Measurements from ENCODE around the gene EIF5. TPM values are rescaled to one million over a fixed set of nuclear protein-coding genes. Genes with fewer than 3 reads are reported as not detected.

Gene EIF5
- total and polyA plus RNA-seq, 11 donors: 38.1 to 304 (median 255) TPM

GRCh38 chr14:103372017-103372416 lies 38.0 kb downstream of the EIF5 start:
- Histone ChIP-seq H3K36me3 (no peaks in the 10 kb centered on the region), H3K9me3 (no peaks in the 10 kb centered on the region), H3K27ac (no peak overlapping the region), H3K4me3 (no peak overlapping the region), H3K27me3 (no peaks in the 10 kb centered on the region), H3K4me1 (no peaks in the 10 kb centered on the region)
- 70 to 82% (median 72%) methylated on average over 9 to 23 of the region's 23 CpGs for WGBS, 4 donors
- no peak for TF ChIP-seq CTCF (IDR thresholded peaks at IDR 0.05)
- TF ChIP-seq POLR2A (IDR thresholded peaks at IDR 0.05): no peak
- intact Hi-C loops (cut with DNase I): no loop called here
- DNase-seq (no peak), ATAC-seq (no peak)

DNA sequence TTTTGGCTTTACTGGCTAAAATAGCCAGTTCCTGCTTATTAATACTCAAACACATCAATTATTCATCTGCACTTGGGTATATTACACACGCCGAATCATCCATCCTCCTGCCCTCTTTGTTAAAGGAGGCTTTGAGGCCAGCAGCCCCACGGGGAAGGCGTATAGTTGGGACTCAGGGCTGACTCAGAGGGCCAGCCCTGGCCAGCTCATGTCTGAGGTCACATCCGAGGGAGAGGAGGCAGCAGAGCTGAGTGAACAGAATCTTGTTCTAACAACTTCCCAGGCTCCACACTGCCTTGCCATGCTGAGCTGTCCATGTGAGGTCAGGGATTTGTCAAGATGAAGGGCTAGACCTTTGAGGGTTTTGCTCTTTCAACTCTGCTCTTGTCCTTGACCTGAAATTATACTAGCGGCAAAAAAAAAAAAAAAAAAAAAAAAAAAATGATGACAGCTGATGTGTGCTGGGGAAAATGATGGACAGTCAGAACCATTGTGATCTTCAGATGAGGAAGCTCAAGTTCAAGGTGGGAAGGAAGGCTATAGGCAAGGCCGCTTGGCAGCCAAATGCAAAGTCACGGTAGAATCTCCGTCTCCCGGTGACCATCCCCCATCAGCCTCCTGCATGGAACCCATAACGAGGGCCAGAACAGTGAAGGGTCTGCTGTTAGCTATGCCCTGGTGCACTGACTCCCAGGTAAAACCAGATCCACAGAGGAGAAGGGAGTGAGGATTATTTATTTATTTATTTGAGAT lies 38.7 kb downstream of the EIF5 start:
- no peak overlapping the region for H3K4me3 ChIP-seq
- no peak for TF ChIP-seq CTCF (IDR thresholded peaks at IDR 0.05)
- no peak for TF ChIP-seq POLR2A (IDR thresholded peaks at IDR 0.05)
- no peaks in the 10 kb centered on the region for H3K36me3 ChIP-seq
- H3K9me3 ChIP-seq: no peaks in the 10 kb centered on the region
- no peak overlapping the region for H3K27ac ChIP-seq
- no peaks in the 10 kb centered on the region for H3K27me3 ChIP-seq
- intact Hi-C loops (cut with DNase I): no loop called here
- no peaks in the 10 kb centered on the region for H3K4me1 ChIP-seq
- peak in 3 of 4 donors; percentile 28 to 79 (median 64) for ATAC-seq
- peak in 1 of 5 donors; percentile 58 for DNase-seq
- WGBS, 4 donors: 64 to 73% (median 69%) methylated on average over 11 of the region's 11 CpGs

- TF ChIP-seq CTCF (IDR thresholded peaks at IDR 0.05): no peak
- no peak for TF ChIP-seq POLR2A (IDR thresholded peaks at IDR 0.05)
- WGBS, 4 donors: 78 to 84% (median 81%) methylated on average over 10 to 11 of the region's 11 CpGs
- no peak overlapping the region for H3K4me3 ChIP-seq
- no peaks in the 10 kb centered on the region for H3K4me1 ChIP-seq
- no peak overlapping the region for H3K27ac ChIP-seq
- H3K36me3 ChIP-seq: no peaks in the 10 kb centered on the region
- DNase-seq: no peak
- ATAC-seq: no peak
- H3K9me3 ChIP-seq: no peaks in the 10 kb centered on the region
- no peaks in the 10 kb centered on the region for H3K27me3 ChIP-seq
- intact Hi-C loops (cut with DNase I): no loop called here
These were observed 40.1 kb downstream of the EIF5 start for GRCh38 chr14:103374121-103374520.

- no peak overlapping the region for H3K4me3 ChIP-seq
- intact Hi-C loops (cut with DNase I): no loop called here
- H3K36me3 ChIP-seq: no peaks in the 10 kb centered on the region
- DNase-seq (no peak), ATAC-seq (no peak)
- no peaks in the 10 kb centered on the region for H3K9me3 ChIP-seq
- WGBS, 4 donors: 83 to 92% (median 86%) methylated on average over 2 of the region's 2 CpGs
- no peak overlapping the region for H3K27ac ChIP-seq
- no peaks in the 10 kb centered on the region for H3K27me3 ChIP-seq
- TF ChIP-seq CTCF (IDR thresholded peaks at IDR 0.05) (no peak), POLR2A (IDR thresholded peaks at IDR 0.05) (no peak)
- no peaks in the 10 kb centered on the region for H3K4me1 ChIP-seq
These were observed 43.5 kb downstream of the EIF5 start for GRCh38 chr14:103377522-103378037.

All from heart left ventricle (tissue), 16 donors.